Measurements from ENCODE around the gene NPC1.

GRCh38 chr18:23539911-23540525 is 46.3 kb downstream of the NPC1 start:
- TF ChIP-seq CTCF (IDR thresholded peaks at IDR 0.05) (no peak), POLR2A (IDR thresholded peaks at IDR 0.05) (no peak)

All from esophagus squamous epithelium (tissue), 4 donors.